Measurements from ENCODE around the gene TSPAN14.

GRCh38 chr10:80409121-80409520 lies 45.0 kb upstream of the TSPAN14 start:
- no peak for TF ChIP-seq CTCF (IDR thresholded peaks at IDR 0.05; ENCODE audit: low read length)
- no peak for TF ChIP-seq EZH2 (optimal IDR thresholded peaks at IDR 0.05; ENCODE audit: low read depth, low read length)

All from MM.1S (cell line).